ENCODE measurements around the gene COMMD4.
"Not testable (repeated sequence)": the region's sequence is repeated elsewhere in the genome, so short reads cannot be mapped to it uniquely, and the experiment has no call there.

Gene COMMD4

DNA sequence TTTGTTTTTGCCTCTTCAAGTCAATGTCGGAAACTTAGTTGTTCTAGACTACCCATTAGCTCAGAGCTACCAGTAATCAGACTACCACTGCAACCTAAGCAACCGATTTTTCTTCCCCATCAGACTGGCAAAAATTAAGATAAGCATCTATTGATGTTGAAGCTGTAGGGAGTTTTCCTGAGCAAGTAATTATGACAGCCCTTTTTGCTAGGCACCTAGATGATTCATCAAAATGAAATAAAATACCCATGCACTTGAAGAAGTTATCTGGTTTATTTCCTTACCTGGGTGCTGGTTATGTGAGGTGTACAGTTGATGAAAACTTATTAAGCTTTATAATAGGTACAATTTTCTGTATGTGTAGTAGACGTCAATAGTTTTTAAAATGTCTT lies 554 bp upstream of the COMMD4 start:
- peak overlapping the region; percentile 75 for H3K4me3 ChIP-seq (ENCODE audit: control insufficient read depth, low read depth, low read length)
- TF ChIP-seq, protein P1, sequence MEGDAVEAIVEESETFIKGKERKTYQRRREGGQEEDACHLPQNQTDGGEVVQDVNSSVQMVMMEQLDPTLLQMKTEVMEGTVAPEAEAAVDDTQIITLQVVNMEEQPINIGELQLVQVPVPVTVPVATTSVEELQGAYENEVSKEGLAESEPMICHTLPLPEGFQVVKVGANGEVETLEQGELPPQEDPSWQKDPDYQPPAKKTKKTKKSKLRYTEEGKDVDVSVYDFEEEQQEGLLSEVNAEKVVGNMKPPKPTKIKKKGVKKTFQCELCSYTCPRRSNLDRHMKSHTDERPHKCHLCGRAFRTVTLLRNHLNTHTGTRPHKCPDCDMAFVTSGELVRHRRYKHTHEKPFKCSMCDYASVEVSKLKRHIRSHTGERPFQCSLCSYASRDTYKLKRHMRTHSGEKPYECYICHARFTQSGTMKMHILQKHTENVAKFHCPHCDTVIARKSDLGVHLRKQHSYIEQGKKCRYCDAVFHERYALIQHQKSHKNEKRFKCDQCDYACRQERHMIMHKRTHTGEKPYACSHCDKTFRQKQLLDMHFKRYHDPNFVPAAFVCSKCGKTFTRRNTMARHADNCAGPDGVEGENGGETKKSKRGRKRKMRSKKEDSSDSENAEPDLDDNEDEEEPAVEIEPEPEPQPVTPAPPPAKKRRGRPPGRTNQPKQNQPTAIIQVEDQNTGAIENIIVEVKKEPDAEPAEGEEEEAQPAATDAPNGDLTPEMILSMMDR (conservative IDR thresholded peaks at IDR 0.05; ENCODE audit: control insufficient read depth, insufficient read depth, low read depth, low read length) = no peak
- DNase-seq (ENCODE audit: low read depth) = no peak

DNA sequence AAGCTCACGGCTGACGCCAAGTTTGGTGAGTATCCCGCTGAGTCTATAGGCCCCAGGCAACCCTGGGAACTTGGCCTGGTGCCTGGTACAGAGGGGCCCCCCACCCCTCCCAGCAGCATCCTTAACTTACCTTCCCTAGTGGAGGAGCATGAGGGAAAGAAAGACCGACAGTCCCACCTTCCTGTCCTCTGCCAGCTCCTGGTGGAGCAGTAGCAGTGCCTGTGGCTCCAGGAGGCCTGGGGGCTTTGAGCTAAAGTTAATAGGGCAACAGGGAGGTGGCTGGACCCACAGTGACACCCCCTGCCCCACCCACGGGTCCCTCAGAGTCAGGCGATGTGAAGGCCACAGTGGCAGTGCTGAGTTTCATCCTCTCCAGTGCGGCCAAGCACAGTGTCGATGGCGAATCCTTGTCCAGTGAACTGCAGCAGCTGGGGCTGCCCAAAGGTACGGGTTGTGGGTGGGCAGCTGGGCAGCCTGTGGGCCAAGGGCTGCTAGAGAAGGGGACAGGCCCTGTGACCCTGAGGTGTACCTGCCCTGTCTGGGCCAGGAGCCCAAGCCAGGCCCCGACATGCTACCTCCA lies 2.9 kb downstream of the COMMD4 start:
- no peak overlapping the region for H3K4me3 ChIP-seq (ENCODE audit: control insufficient read depth, low read depth, low read length)
- TF ChIP-seq, protein P1 (conservative IDR thresholded peaks at IDR 0.05; ENCODE audit: control insufficient read depth, insufficient read depth, low read depth, low read length) = no peak
- no peak for DNase-seq (ENCODE audit: low read depth)

DNA sequence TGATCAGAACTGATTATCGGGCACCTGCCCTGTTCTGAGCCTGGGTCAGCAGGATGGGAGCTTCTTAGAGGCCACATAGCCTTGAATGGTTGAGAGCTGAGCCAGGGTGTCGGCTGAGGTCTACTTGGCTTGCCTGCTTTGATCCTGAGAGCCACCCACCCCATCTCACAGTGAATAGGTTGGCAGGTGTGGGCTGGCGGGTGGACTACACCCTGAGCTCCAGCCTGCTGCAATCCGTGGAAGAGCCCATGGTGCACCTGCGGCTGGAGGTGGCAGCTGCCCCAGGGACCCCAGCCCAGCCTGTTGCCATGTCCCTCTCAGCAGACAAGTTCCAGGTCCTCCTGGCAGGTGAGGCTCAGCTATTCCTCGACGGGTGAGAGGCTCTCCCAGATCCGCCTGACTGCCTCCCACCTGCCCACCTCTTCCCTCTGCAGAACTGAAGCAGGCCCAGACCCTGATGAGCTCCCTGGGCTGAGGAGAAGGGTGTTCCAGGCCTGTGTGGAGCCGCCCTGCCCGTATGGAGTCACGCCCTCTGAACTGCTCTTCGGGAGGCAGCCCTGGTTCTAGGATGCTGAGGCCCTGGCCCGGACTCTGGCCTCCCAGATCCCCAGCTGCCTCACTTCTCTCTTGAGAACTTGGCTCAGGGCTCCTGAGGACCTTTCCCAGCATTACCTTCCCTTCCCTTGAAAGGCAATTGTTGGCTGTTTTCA lies 3.8 kb downstream of the COMMD4 start:
- DNase-seq (ENCODE audit: low read depth) = no peak
- TF ChIP-seq, protein P1 (conservative IDR thresholded peaks at IDR 0.05; ENCODE audit: control insufficient read depth, insufficient read depth, low read depth, low read length) = no peak
- no peak overlapping the region for H3K4me3 ChIP-seq (ENCODE audit: control insufficient read depth, low read depth, low read length)

DNA sequence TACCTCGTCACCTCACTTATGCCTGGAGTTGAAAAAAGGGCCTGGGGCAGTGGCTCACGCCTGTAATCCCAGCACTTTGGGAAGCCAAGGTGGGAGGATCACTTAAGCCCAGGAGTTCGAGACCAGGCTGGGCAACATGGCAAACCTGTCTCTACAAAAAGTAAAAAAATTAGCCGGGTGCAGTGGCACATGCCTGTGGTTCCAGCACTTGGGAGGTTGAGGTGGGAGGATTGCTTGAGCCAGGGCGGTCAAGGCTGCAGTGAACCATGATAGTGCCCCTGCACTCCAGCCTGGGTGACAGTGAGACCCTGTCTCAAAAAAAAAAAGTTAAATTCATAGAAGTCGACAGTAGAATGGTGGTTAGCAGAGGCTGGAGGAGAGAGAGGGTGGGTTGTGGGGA lies 6.4 kb downstream of the COMMD4 start:
- no peak overlapping the region for H3K4me3 ChIP-seq (ENCODE audit: control insufficient read depth, low read depth, low read length)
- TF ChIP-seq, protein P1 (conservative IDR thresholded peaks at IDR 0.05; ENCODE audit: control insufficient read depth, insufficient read depth, low read depth, low read length) = no peak

DNA sequence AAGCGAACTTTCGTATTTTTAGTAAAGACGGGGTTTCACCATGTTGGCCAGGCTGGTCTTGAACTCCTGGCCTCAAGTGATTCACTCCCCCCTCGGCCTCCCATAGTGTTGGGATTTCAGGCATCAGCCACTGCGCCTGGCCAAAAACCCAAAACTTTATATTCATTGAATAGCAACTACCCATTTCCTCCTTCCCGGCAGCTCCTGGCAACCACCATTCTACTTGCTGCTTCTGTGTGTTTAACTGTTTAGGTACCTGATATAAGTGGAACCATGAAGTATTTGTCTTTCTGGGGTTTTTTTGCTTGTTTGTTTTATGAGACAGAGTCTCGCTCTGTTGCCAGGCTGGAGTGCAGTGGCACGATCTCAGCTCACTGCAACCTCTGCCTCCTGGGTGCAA lies 8.1 kb downstream of the COMMD4 start:
- H3K4me3 ChIP-seq (ENCODE audit: control insufficient read depth, low read depth, low read length); DNase-seq (ENCODE audit: low read depth): not testable (repeated sequence)

More for the DNA sequence above, 6.4 kb downstream of the COMMD4 start:
- no peak for DNase-seq (ENCODE audit: low read depth)

DNA sequence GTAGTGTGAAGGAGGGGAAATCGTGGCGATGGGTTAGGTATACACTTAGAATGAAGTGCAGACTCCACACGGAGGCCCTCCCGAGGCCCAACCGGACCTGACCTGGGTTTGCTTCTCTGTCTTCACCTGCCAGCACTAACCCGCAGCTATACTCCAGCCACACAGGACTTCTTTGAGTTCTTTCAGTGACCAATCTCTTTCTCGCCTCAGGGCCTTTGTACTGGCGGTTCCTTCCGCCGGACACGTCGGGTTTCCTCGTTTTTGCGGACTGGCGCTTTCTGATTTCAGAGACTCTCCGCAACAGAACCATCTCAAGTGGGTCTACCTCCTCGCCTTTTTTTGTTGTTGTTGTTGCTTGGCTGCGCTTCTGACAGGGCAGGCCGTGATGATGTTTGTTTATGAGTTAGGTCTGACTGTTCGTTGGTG lies 10.9 kb downstream of the COMMD4 start, which contains the start of gene NEIL1:
Gene NEIL1, plus strand, starts transcription at position 244 of the 426 bp plus-strand sequence. CDS start 1,867 bp downstream, outside the sequence.
- H3K4me3 ChIP-seq (ENCODE audit: control insufficient read depth, low read depth, low read length) = peak within 1 kb of the TSS; percentile 64
- TF ChIP-seq, protein P1 (conservative IDR thresholded peaks at IDR 0.05; ENCODE audit: control insufficient read depth, insufficient read depth, low read depth, low read length) = no peak
- no peak for DNase-seq (ENCODE audit: low read depth)

DNA sequence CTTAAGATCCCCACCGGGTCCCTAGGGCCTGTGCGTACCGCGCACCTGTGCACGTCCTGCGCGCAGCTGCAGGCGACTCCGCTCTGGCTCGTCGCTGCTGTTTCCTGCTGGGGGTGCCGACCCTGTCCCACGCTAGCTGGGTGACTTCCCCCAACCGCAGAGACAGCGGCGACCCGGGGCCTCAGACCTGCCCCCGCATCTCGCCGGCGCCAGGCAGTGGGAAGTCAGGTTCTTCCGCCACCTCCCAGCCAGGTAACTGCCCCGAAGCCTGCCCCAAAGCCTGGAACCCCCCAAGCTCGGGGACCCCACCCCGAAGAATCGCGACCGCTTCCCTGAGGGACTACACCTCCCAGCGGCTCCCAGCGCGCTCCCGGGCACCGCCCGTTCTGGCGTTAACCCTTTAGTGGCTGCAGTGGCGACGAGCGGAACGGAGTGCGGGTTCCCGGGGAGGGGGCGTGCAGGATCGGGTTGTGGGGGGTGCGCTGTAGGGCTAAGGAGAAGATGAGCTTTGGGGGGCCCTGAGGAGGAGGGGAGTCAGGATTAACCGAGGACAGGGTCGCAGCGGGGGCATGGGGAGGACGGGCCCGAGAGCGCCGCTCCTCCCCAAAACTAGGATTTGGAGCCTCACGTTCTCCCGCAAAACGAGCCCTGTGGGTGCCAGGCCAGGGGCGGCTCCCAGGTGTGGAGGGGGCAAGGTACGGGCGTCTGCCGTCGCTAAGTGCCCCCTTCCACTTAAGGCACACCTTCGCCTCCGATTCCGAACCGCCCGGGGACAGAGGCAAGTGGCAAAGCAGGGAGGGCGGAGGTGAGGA lies 11.6 kb downstream of the COMMD4 start:
- no peak for DNase-seq (ENCODE audit: low read depth)
- TF ChIP-seq, protein P1 (conservative IDR thresholded peaks at IDR 0.05; ENCODE audit: control insufficient read depth, insufficient read depth, low read depth, low read length) = no peak
- H3K4me3 ChIP-seq (ENCODE audit: control insufficient read depth, low read depth, low read length) = peak overlapping the region; percentile 64

Data from fibroblast of mammary gland (primary cell).